HG03521 (cell line): ENCODE results near the gene NRIP1.
"Not testable (repeated sequence)": the region's sequence is repeated elsewhere in the genome, so short reads cannot be mapped to it uniquely, and the experiment has no call there.

Source experiments
- ATAC-seq: cut with Tn5 transposase; IDR thresholded peaks from one replicate; pipeline ENCODE4 v1.9.1; 2021; ENCODE audit warnings: mild to moderate bottlenecking, moderate library complexity; ENCODE audit not compliant: unreplicated experiment

The NRIP1 gene

DNA sequence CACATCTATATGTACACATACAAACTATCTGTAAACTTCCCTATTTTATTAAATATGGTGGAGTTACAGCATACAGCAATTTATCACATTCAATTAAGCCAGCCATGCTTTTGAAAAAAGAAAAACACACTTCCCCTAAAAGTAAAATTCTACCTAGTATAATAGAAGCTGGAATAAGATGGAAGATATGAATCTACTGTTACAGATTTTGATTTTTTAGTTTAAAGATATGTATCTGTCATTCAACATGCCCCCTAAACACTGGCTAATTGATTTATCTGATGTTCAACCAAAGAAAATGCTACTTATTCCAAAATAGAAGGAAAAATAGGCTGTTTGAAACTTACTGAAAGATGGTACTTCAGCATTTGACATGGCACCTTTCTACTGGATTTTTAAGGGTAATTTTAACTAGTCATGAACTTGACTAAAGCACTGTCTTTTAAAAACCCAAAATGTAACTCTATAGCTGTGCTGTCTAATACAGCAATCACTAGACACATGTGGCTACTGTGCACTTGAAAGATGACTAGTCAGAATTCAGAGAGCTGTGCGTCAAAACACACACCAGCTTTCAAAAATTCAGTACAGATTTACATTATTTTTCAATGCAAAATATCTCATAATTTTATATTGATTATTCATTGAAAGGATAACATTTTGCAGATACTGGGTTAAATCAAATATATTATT is 25.0 kb downstream of the NRIP1 start:
- no peak for ATAC-seq

DNA sequence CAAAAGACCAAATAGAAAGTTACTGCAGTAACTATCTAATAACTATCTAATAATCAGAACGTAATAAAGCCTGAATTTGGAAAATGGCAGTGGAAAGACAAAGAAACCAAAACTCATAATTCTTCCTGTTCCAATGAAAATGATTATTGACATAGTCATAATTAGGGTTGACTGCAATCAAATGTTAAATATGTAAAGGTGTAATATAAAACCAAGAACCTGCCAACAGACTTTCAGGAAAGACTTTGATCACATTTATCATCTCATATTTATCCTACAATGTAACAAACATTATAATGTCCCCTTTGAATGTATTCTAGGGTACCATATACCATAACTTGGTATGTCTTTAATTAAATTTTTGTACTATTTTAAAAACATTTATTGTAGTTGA is 26.9 kb downstream of the NRIP1 start:
- ATAC-seq, result no peak

DNA sequence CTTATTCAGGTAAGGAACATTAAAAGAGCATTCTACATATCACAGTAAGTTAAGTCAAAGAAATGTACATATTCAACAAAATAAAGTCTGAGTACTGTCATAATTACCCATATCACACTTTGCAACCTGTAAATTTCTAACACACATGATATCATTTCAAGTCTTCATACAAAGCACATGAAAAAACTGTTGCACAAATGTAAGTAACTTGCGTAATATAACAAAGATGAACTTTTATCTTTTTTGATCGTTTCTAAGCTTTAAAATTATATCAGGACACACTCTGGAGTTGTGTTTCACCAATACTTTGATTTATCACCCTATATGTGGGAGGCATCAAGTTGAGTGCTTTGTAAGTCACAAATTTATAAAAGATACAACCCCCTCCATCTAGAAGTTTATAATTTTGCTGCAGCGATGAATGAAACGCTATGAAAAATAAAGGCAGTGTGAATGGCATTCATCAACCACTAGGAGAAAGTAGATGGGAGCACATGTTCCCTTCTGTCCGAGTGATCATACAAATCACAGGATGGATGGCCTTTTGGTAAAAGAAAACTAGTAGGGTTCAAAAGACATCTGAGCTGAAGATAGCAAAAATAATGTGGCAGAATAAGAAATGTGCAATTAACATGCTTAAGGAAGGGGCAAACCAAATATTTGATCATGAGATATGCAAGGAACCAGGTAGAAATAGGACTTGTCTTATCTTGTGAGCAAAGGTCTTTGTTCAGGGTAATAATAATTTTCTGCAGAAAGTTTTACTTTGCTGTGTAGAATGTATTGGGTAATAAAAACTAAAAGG is 27.5 kb downstream of the NRIP1 start:
- no peak for ATAC-seq

DNA sequence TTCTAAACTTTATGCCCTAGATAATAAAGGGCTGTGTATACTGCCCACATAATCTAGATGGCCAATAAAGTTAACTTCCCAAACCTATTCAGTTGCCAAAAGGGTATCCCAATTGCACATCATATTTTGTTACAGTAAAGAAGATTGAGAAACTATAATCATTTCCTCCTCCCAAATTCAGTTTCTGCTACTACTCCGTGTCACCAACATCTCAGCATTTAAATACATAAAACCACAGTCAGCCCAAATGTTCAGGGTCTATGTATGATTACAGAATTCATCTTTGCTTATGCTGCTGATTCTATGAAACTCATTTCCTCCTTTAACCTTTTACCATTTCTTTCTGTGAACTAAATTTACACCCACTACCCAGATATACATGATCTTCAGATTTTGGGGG is 28.6 kb downstream of the NRIP1 start:
- no peak for ATAC-seq

DNA sequence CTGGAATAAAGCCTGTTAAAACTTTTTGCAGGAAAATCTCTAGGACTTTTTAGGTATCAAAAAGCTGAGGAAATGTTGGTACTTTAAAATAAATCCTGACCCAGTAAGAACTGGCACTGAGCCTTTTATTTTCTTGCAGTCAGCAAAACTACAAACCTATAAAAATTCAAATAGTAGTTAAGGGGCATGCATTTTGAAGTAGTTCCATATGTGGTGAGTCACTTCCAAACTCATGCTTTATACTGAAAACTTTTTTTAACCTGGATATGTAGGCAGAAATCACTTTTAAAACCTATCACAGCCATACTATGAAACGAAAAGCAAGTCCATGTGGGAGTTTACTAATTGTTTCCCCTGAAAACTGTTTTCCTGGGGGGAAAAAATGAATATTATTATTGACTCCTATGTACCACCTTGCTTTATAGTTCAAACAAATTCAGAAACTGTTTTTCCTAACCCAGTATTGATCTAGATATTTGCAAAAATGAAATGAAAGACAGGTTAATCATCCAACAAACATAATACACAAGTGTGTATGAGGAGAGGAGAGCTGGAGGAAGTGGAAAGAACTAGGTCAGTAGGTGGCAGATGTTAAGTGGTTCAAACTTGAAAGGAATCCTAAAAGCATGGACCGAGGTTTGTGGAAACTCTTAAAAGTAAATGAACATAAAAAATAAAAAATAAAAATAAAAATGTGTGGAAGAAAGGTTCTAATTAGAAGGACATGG is 30.5 kb downstream of the NRIP1 start:
- ATAC-seq, result no peak

DNA sequence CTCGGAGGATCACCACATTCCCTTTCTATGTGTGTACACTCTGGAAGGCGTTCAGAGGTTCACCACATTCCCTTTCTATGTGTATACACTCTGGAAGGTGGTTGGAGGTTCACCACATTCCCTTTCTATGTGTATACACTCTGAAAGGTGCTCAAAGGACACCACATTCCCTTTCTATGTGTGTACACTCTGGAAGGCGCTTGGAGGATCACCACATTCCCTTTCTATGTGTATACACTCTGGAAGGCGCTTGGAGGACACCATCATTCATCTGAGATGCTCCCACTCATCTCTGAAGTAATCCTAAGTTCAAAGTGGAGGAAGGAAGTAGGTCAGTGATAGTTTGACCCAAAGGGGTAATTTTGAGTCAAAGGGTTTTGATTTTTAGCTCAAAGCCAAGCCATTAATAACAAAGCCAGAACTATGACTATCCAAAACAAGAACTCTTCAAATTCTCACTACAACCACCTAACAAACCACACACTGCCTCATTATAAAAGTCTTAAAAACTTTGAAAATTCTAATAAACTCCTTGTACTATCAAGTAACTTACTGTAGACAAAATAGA is 32.9 kb downstream of the NRIP1 start:
- ATAC-seq, result no peak

DNA sequence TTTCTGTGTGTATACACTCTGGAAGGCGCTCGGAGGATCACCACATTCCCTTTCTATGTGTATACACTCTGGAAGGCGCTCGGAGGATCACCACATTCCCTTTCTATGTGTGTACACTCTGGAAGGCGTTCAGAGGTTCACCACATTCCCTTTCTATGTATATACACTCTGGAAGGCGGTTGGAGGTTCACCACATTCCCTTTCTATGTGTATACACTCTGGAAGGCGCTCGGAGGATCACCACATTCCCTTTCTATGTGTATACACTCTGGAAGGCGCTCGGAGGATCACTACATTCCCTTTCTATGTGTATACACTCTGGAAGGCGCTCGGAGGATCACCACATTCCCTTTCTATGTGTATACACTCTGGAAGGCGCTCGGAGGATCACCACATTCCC is 33.4 kb downstream of the NRIP1 start:
- not testable (repeated sequence) for ATAC-seq

DNA sequence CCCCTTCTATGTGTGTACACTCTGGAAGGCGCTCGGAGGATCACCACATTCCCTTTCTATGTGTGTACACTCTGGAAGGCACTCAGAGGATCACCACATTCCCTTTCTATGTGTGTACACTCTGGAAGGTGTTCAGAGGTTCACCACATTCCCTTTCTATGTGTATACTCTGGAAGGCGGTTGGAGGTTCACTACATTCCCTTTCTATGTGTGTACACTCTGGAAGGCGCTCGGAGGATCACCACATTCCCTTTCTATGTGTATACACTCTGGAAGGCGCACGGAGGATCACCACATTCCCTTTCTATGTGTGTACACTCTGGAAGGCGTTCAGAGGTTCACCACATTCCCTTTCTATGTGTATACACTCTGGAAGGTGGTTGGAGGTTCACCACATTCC is 33.9 kb downstream of the NRIP1 start:
- not testable (repeated sequence) for ATAC-seq

DNA sequence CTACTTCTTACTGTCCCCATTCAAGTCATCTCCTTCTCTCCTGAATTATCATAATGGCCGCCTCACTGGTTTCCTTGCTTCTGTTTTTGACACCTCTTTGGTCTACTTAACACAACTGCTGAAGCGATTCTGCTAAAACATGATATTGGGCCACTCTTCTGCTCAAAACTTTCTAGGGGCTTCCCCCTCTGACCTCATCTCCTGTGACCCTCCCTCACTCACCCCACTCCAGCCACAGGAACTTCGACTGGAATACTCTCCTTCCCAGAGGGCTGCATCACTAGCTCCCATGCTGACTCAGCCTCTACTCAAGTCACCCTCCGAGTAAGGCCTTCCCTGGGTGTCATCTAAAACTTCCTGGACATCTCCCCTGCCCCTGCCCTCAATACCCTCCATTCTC is 35.7 kb downstream of the NRIP1 start:
- ATAC-seq, result no peak

DNA sequence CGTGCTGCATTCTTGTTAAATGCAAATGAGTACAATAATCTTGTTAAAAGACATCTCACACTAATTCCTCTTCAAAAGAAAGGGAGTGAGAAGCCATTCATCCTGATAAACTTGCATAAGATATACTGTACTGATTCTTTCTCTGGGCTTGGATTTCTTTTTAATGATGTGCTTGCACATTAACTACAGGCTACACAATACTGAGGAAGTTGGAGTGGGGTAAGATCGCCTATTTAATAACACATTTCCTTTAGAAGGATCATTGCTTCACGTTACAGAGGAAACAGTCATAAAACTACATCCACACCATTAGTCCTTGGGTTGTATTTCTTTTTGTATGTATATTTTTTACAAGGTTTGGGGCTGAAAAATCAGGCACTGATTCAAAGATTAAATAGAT is 36.6 kb downstream of the NRIP1 start:
- no peak for ATAC-seq

DNA sequence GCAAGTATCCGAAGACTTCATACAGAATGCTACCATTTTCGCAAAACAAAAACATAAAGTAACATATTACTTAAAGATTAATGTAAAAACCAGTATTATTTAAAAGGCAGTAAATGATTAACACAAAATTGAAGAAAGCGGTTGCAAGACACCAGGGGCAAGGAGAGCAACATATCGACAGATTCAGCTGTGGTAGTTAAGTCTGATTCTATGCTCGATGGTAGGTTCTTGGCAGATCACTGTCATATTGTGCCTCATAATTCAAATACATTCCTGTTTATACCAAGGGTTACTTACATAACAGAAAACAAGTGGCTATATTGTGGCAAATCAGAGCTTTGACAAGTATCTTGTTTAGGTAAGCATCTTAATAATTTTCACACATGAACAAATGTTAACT is 37.7 kb downstream of the NRIP1 start:
- ATAC-seq, result no peak

DNA sequence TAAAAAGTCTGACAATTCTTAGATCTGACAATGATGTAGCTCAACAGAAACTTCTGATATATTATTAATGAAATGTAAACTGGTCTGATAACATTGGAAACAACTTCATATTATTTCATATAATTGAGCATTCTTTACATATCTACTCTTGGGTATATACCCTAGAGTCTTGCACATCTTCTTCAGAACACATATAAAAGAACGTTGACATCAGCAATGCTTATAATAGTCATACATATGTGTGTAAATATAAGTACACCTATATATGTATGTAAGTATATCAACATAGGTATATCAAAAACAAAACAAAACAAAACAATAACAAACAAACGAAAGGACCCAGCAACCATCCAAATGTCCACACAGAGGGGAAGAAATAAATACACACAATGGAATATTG is 38.4 kb downstream of the NRIP1 start:
- ATAC-seq, result no peak

DNA sequence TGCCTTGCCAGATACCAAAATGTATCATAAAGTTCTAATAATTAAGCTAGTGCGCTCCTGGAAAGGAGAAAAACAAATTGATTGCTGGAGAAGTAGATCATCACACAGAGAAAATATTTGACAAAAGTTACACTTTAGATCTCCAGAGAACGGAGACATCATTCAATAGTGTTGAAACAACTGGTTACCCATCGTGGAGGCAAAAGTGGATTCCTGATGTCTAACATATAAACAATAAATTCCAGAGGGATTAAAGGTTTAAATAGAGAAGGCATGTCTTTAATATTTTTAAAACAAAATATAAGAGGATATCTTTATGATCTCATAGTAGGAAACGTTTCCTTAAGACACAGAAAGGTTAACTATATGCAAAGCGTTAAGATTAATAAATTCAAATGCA is 41.0 kb downstream of the NRIP1 start:
- ATAC-seq, result no peak

DNA sequence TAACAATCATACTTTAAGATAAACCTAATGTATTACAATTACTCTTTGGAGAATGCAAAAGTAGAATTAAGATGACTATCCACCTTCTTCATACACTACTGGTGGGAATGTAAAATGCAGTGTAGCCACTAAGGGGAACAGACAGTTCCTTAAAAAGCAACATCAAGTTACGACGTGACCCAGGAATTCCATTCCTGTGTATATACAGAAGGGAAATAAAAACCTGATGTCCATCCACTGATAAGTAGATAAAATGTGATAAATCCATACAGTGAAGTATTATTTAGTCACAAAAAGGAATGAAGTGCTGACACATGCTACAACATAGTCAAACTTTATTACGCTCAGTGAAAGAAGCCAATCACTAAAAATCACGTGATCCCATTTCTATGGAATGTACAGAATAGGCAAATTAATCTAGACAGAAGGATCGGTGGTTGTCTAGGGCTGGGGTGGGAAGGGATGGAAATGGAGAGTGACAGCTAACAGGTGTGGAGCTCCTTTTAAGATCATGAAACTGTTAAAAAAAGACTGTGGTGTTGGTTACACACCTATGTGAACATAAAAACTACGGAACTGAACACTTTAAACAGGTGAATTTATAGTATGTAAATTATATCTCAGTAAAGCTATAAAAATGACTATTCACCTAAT is 42.1 kb downstream of the NRIP1 start:
- ATAC-seq, result no peak

DNA sequence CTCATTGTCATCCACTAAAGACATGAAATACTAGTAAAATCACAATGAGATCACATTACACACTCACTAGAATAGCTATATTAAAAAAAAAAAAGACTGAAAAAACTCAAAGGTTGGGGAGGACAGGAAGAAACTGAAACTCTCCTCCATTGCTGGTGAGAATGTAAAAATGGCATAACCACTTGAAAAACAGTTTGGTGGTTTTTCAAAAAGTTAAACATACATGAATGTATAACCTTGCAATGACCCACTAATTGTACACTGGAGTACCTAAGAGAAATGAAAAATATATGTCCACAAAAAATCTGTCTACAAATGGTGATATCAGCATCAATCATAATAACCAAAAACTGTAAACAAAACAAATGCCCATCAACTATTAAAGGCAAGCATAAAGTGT is 44.0 kb downstream of the NRIP1 start:
- no peak for ATAC-seq

DNA sequence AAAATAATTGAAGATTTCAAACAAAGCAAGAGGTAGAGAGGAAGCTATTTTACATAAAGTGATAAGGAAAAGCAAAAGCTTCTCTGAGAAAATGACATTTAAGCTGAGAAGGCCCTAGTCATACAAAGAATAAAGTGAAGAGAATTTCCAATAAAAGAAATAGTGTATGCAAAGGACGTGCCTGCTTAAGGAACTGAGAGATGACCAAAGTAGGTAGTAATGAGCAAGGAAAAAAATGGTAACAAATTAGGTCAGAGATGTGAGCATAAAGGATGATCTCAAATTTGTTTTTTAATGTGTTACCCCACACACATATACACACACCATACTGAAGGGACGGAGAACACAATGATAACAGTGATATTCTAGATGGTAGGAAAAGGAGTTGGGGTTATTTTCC is 46.4 kb downstream of the NRIP1 start:
- no peak for ATAC-seq

DNA sequence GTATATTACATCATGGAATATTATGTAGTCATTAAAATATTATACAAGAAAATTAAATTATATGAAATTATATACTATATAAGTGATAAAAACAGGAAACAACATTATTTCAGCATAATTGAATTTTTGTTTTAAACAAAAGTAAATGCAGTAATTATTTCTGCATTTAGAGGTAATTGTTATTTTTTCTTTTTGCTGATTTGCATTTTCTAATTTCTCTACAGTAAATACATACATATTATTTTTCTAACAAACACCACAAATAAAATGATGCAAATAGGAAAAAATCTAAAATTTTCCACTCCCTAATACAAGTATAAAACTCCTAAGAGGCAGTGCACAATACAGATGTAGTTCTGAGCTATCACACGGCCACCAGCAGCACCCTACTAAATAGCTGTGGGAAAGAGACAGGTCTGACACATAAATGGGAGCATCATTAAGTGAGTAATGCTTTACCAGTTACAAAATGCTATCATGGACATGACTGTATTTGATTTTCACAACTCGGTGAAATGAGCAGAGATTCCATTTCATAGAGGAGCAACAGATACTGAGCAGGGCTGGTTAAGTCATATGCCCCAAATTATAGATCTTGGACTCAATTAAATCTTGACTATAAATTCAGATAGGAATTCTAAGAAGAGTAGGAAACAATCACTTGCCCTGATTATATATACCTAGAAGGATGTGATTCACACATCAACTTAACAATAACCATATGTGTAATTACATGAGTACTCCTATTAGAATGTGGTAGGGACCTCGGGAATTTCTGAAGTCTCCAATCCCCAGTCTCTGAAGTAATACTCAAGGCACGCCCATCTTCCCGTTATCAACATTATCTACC is 49.0 kb downstream of the NRIP1 start:
- no peak for ATAC-seq

DNA sequence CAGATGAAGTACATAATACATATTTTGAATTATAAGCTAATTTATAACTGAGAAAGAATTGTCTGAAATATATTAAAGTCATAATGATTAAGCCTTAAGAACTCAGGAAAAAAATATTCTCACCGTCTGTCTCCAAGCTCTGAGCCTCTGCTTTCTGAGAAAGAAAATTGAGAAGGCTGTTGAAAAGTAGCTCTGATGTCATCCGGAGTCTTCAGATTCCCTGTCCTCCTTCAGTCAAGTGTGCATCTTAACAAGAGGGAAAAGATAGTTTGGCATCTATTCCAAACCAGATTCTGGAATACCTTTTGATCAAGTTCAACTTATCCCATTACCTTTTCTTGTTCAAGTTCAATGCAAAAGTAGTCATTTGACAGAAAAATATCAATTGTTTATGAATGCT is 50.6 kb downstream of the NRIP1 start:
- no peak for ATAC-seq

DNA sequence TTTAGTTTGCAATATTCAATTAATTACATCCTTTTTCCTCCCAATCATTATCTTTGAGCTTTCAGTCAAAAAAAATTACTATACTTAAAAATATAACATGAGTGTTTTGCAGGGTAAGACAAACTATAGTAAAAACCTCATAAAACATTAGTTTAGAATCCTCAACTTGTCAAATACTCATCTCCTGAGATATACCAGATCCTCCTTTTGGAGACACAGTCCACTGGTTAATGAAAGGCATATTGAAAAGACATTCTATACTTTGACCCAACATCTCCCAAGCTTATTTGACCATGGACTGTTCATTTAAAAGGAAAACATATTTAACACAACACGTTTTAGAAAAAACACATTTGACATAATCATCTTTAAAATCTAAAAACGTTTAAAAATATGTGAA is 52.8 kb downstream of the NRIP1 start:
- no peak for ATAC-seq

DNA sequence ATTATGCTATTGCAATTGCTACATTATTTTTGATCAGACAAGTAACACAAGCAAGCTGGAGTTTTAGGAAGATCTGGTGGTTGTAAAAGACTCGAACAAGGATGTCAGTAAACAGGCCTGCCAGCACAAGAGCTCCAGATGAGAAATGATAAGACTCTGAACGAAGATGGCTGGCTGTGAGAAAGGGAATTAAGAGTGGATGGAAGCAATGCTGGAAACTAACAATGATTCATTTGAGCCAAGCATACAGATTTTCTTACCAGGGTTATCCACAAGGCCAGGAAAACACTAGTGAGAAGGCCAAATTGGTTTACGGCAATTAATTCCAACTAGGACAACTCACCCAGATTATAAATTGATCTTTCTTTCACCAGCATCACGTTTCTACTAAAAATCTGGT is 54.2 kb downstream of the NRIP1 start:
- ATAC-seq, result no peak
